HL-60/S4 treated with retinoic acid at 250 ng/mL for 4 days and 3 days (cell line): ENCODE results near the gene HS2ST1.
"Not testable (repeated sequence)": the region's sequence is repeated elsewhere in the genome, so short reads cannot be mapped to it uniquely, and the experiment has no call there.

Experiments
- in situ Hi-C: fragments of 300-500 bp; cut with MboI; formaldehyde crosslinking; loops from 2 replicates; pipeline ENCODE4 v1.7.0; 2022; ENCODE audit warnings: low sequenced_read_pairs

HS2ST1 gene

DNA sequence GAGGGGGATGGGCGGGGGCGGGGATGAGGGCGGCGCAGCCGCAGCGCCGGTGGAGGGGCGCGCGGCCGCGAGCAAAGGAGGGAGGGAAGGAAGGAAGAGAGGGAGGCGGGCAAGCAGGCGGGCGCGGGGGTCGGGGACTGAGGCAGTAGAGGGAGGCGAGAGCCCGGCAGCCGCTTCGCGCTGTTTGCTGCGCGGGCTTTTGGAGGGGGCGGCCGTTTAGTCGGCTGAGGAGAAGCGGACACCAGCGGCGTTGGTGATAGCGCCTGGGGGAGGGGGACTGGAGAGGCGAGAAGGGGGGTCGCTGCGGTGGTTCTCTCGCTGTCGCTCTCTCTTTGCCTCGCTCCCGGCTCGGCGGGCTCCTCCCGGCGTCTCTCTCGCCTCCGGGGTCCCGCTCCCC lies at the start of gene HS2ST1:
Gene HS2ST1, plus strand, starts transcription at position 35 of the 397 bp plus-strand sequence.
- in situ Hi-C loops, result no loop called here

DNA sequence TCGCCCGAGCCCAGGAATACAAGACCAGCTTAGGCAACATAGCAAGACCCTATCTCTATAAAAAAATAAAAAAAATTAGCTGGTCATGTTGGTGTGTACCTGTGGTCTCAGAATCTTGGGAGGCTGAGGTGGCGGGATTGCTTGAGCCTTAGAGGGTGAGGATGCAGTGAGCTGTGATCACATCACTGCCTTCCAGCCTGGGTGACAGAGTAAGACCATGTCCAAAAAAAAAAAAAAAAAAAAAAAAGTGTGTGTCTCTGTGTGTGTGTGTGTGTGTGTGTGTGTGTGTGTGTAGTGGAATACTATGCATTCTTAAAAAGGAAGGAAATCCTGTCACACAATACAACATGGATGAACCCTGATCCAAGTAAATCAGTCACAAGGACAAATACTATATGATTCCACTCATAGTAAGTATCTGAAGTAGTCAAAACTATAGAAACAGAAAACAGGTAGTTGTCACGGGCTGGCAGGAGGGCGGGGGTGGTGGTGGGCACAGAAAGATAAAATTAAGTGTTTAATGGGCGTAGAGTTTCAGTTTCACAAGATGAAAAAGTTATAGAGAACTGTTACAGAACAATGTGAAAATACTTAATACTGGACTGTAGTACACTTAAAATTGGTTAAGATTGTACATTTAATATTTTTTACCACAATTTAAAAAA lies 48.3 kb upstream of the HS2ST1 start:
- in situ Hi-C loops, result no loop called here

- in situ Hi-C loops, result no loop called here
These were observed 47.8 kb upstream of the HS2ST1 start for GRCh38 chr1:86866665-86867064.

GRCh38 chr1:86867278-86867677 lies 47.2 kb upstream of the HS2ST1 start:
- in situ Hi-C loops, result not testable (repeated sequence)

DNA sequence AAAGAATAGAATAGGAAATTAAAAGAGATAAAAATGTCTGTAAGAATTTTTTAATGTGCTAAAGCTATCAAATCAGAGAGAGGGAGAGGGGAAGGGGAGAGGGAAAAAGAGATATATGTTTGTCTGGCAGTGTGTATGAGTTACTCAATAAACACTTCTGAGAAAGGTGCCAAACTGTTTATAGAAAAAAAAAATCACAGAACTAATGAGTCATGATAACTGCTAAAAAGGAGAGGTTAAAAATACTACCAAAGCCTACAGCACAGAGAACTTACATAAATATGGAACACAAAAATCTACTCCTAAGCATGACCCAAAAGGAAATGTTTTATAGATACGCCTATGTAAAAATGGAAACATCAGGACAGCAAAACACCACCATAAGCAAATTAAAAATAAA lies 46.0 kb upstream of the HS2ST1 start:
- in situ Hi-C loops, result no loop called here

DNA sequence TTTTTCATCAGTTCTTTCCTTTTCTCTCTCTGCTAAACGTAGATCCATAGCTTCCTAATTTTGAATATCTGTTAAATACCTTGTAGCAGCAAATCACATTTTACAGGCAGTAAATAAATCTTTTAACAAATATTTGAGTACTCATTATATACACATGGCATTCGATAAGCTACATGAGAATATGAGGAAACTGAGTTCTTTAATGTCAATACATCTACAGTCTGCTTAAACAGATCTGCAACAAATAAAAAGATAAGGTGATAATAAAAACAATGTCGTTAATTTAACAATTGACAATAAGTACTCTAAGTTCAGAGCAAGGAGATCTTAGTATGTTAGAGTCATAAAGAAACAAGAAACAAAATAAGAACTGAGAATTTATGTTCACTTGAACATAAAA lies 43.4 kb upstream of the HS2ST1 start:
- in situ Hi-C loops, result no loop called here

- in situ Hi-C loops, result no loop called here
These were observed 42.3 kb upstream of the HS2ST1 start for GRCh38 chr1:86872086-86872485.

DNA sequence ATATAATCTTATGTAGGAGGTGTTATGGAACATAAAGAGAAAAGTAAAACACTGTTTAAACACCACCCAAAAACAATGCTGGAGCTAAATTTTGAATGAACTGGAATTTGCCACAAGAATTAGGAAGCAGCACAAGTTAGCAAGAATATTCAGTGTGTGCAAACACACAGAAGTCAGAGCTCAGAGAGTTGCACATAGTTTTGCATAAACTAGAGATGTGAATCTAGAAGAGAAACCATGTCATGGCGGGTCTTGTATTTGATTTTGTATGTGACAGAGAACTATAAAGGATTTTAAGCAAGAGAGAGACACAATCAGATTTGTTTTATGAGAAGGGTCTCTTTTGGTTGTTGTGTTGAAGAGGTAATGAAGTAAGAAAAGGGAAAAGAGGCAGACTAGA lies 38.7 kb upstream of the HS2ST1 start:
- in situ Hi-C loops, result no loop called here

GRCh38 chr1:86887479-86888162 lies 26.8 kb upstream of the HS2ST1 start:
- in situ Hi-C loops, result no loop called here

DNA sequence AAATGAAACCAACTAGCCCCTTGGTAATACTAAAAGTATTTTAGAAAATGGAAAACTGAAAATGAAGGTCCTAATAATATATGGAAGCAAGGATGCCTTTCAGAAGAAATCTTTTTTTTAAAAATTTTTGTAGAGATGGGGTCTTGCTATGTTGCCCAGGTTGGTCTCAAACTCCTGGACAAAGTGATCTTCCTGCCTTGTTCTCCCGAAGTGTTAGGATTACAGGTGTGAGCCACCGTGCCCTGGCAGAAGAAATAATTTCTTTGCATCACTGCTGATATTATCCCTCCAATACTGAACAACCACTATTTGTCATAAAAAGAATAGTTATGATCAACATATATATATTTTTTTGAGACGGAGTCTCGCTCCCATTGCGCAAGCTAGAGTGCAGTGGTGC lies 26.1 kb upstream of the HS2ST1 start:
- in situ Hi-C loops, result no loop called here

- in situ Hi-C loops, result not testable (repeated sequence)
These were observed 15.0 kb upstream of the HS2ST1 start for GRCh38 chr1:86899401-86899800.

GRCh38 chr1:86905875-86906274 lies 8.6 kb upstream of the HS2ST1 start:
- in situ Hi-C loops, result no loop called here

GRCh38 chr1:86906419-86906818 lies 8.0 kb upstream of the HS2ST1 start:
- in situ Hi-C loops, result no loop called here

GRCh38 chr1:86912281-86912900 lies 2.0 kb upstream of the HS2ST1 start:
- in situ Hi-C loops, result no loop called here

- in situ Hi-C loops, result no loop called here
These were observed 988 bp upstream of the HS2ST1 start for GRCh38 chr1:86913399-86913895.

GRCh38 chr1:86913896-86914600 lies 387 bp upstream of the HS2ST1 start, which contains the start of gene SELENOF:
SELENOF (minus strand) TSS chr1:86914126; CDS start chr1:86914111, 15 bp downstream.
- in situ Hi-C loops, result no loop called here

- in situ Hi-C loops, result no loop called here
These were observed 732 bp downstream of the HS2ST1 start for GRCh38 chr1:86914998-86915736.

DNA sequence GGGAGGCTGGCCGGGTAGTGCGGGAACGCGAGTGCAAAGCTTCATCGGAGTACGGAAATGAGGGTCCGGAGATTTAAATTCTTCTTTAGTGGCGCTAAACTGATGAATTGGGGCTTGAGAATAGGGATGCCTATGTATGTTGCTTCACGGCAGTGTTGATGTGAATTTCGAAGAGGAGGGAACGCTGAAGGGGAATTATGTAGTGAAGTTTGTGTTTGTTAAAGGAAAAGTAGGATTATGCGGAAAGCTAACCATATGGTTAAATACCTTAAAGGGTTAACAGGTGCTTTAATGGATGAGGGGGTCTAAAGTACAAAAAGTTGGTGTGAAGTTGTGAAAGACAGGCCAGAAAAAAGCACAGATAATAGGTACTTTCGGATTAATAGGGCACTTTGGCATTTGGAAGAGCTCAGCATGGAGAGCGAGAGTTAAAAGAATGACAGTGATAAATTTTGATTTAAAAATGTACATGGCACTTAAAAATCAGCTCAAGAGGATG lies 1.4 kb downstream of the HS2ST1 start:
- in situ Hi-C loops, result no loop called here

- in situ Hi-C loops, result no loop called here
These were observed 2.3 kb downstream of the HS2ST1 start for GRCh38 chr1:86916752-86917151.

DNA sequence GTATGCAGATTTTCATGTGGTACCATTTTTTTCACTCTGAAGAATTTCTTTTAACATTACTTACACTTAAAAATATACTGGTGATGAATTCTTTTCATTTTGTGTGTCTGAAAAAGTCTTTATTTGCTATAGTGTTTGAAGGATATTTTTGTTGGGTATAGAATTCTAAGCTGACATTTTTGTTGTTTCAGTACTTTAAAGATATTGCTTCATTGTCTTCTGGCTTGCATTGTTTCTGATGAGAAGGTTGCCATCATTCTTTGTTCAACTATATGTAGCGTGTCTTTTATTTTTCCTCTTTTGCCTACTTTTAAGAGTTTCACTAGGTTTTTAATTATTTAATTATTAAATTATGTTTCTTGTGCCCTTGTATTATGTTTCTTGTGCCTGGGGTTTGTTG lies 8.0 kb downstream of the HS2ST1 start:
- in situ Hi-C loops, result no loop called here
